Mononuclear cell (primary cell): Measurements from ENCODE around the gene CPHXL2. TPM values are rescaled to one million over a fixed set of nuclear protein-coding genes. Genes with fewer than 3 reads are reported as not detected.

Experiments
- H3K27me3 ChIP-seq: 2 replicates; pipeline ENCODE4 v1.6.0; 2011; ENCODE audit warnings: low read length, control low read depth; ENCODE audit not compliant: insufficient read depth
- H3K4me1 ChIP-seq: 2 replicates; pipeline ENCODE4 v1.5.1; 2011; ENCODE audit warnings: mild to moderate bottlenecking, low read length, control low read depth; ENCODE audit not compliant: insufficient read depth
- H3K4me3 ChIP-seq: 2 replicates; pipeline ENCODE4 v1.5.1; 2011; ENCODE audit warnings: mild to moderate bottlenecking, low read length, moderate library complexity
- H3K9me3 ChIP-seq: 2 replicates; pipeline ENCODE4 v1.5.1; 2011; ENCODE audit warnings: low read depth, mild to moderate bottlenecking, control low read depth, low read length
- total RNA-seq: library from RNA; depleted of rRNA; stranded (reverse); fragments of >200 nt; gene quantifications from one replicate; pipeline ENCODE4 v1.2.3, GENCODE V29; 2012

The CPHXL2 gene
- total RNA-seq, 1 donor = not detected

- peaks cover 31% of the 10 kb centered on the region for H3K4me1 ChIP-seq
Observed at GRCh38 chr16:75622761-75623605, 53.8 kb downstream of the CPHXL2 start, which contains the start of gene ADAT1. ADAT1 (minus strand) TSS chr16:75623281; CDS start chr16:75620799, 2,482 bp downstream.

DNA sequence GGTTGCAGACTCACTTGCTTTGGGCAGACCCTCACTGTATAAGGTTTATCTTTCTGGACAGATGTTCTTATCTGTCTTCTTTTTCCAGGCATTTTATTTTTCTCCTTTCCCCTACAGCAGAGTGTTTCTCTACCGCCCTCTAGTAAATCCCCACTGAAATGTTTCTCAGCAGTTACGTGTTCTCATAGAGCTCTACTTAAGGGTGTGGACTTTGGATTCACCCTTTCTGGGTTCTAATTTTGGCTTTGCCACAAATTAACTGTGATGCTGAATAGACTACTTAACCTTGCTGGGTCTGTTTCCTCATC, 55.7 kb downstream of the CPHXL2 start:
- no peaks in the 10 kb centered on the region for H3K9me3 ChIP-seq
- peaks cover 19% of the 10 kb centered on the region for H3K4me1 ChIP-seq
- no peaks in the 10 kb centered on the region for H3K27me3 ChIP-seq
- no peak overlapping the region for H3K4me3 ChIP-seq

More at GRCh38 chr16:75622761-75623605, 53.8 kb downstream of the CPHXL2 start, which contains the start of gene ADAT1:
- Histone ChIP-seq H3K27me3 (no peaks in the 10 kb centered on the region), H3K4me3 (peak within 1 kb of the TSS; percentile 86), H3K9me3 (no peaks in the 10 kb centered on the region)

GRCh38 chr16:75620326-75621169, 56.3 kb downstream of the CPHXL2 start:
- Histone ChIP-seq H3K9me3 (no peaks in the 10 kb centered on the region), H3K27me3 (no peaks in the 10 kb centered on the region), H3K4me3 (no peak overlapping the region), H3K4me1 (peaks cover 21% of the 10 kb centered on the region)

- Histone ChIP-seq H3K4me3 (no peak overlapping the region), H3K27me3 (no peaks in the 10 kb centered on the region), H3K9me3 (no peaks in the 10 kb centered on the region), H3K4me1 (peaks cover 22% of the 10 kb centered on the region)
Observed at GRCh38 chr16:75618780-75619179, 58.0 kb downstream of the CPHXL2 start.

- peaks cover 10% of the 10 kb centered on the region for H3K4me1 ChIP-seq
- H3K4me3 ChIP-seq = no peak overlapping the region
- no peaks in the 10 kb centered on the region for H3K9me3 ChIP-seq
- H3K27me3 ChIP-seq = no peaks in the 10 kb centered on the region
Observed at GRCh38 chr16:75617121-75617520, 59.7 kb downstream of the CPHXL2 start.

GRCh38 chr16:75616521-75617010, 60.2 kb downstream of the CPHXL2 start:
- Histone ChIP-seq H3K4me1 (peaks cover 5% of the 10 kb centered on the region), H3K27me3 (no peaks in the 10 kb centered on the region), H3K9me3 (no peaks in the 10 kb centered on the region), H3K4me3 (no peak overlapping the region)

DNA sequence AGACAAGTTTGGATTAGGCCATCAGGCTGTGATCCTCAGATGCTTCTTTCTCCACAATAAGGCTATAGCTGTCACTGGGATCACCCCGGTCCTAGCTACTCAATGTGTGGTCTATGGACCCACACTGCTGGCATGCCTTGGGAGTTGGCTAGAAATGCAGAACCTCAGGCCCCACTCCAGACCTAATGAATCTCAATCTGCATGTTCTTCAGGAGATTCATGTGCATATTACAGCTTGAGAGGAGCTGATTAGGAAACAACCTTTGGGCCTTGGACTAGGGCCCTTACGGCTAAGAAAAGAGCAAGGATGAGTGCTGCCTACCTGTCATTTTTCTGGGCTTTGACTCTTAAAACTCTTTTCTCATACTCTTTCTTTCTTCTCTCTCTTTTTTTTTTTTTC, 61.2 kb downstream of the CPHXL2 start:
- no peak overlapping the region for H3K4me3 ChIP-seq
- H3K27me3 ChIP-seq = no peaks in the 10 kb centered on the region
- H3K9me3 ChIP-seq = no peaks in the 10 kb centered on the region
- H3K4me1 ChIP-seq = peaks cover 3% of the 10 kb centered on the region

GRCh38 chr16:75614066-75614897, 62.5 kb downstream of the CPHXL2 start:
- Histone ChIP-seq H3K4me3 (no peak overlapping the region), H3K4me1 (peaks cover 3% of the 10 kb centered on the region), H3K9me3 (no peaks in the 10 kb centered on the region), H3K27me3 (no peaks in the 10 kb centered on the region)

Other genes starting within 250 kb of the CPHXL2 start
- 23.3 TPM for gene CFDP1, start 243.5 kb downstream of the CPHXL2 start, total RNA-seq
- gene TMEM170A, start 212.3 kb downstream of the CPHXL2 start, total RNA-seq = 52.9 TPM
- not detected for gene CHST6, start 181.6 kb downstream of the CPHXL2 start, total RNA-seq
- under 0.01 TPM for gene CHST5, start 140.9 kb downstream of the CPHXL2 start, total RNA-seq
- 2.5 TPM for gene TMEM231, start 120.8 kb downstream of the CPHXL2 start, total RNA-seq
- 45.1 TPM for gene GABARAPL2, start 110.6 kb downstream of the CPHXL2 start, total RNA-seq
- gene ADAT1, start 53.7 kb downstream of the CPHXL2 start, total RNA-seq = 52.5 TPM
- 167 TPM for gene KARS1, start 29.3 kb downstream of the CPHXL2 start, total RNA-seq
- 91.1 TPM for gene TERF2IP, start 29.2 kb downstream of the CPHXL2 start, total RNA-seq
- gene DUXB, start 24.5 kb upstream of the CPHXL2 start, total RNA-seq = 0.21 TPM
- not detected for gene CPHXL, start 49.5 kb upstream of the CPHXL2 start, total RNA-seq